ENCODE results near the gene IFI44.

- TF ChIP-seq CTCF (IDR thresholded peaks at IDR 0.05) (no peak), POLR2A (IDR thresholded peaks at IDR 0.05; ENCODE audit: low read depth) (no peak)
Observed at GRCh38 chr1:78624035-78624434, 25.6 kb upstream of the IFI44 start.

Measured in esophagus muscularis mucosa (tissue), 3 donors.